GM12801 (cell line): ENCODE measurements around the gene HDHD5.

Source experiments
- CTCF ChIP-seq: IDR thresholded peaks from one replicate; pipeline ENCODE4 v1.5.1; 2011; ENCODE audit warnings: control low read depth; ENCODE audit not compliant: insufficient read length; ENCODE audit errors: extremely low read depth

Gene HDHD5

DNA sequence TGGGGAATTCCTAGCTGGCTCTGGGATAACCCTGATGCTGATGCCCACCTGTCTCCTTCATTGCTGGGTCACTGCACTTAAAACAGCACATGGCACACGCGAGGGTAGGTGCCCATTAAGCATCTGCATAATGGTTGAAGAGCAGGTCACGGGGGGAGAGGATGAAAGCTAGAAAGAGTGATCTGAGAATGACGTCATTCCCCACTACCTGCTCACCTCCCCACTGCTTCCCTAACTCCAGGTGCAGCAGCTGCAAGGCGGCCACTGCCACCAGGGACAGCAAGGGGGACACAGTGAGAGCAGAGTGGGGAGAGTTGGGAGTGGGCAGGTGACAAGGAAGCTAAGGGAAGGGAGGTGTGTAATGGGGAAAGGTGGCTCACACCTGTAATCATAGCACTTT, 33.1 kb upstream of the HDHD5 start:
- TF ChIP-seq CTCF, result no peak

- no peak for TF ChIP-seq CTCF
Measured at GRCh38 chr22:17191163-17191784, 32.2 kb upstream of the HDHD5 start.

DNA sequence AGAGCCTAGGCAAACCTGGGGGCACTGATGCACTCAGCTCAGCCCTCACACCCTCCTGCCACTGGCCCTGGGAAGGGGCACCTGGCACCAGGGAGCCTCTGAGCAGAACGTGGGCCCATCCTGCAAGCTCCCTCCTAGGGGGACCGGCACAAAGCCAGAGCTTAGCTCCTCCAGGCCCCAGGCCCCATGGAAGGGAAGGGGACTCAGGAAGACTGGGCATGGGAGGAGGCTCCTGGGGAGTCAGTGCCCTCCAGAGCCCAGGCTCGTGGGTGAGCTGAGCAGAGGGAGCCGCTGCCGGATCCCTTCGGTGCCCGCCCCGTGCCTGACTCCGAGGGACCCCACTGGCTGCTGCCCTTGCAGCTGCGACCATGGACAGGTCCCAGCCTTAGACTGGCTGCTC, 31.6 kb upstream of the HDHD5 start:
- no peak for TF ChIP-seq CTCF

DNA sequence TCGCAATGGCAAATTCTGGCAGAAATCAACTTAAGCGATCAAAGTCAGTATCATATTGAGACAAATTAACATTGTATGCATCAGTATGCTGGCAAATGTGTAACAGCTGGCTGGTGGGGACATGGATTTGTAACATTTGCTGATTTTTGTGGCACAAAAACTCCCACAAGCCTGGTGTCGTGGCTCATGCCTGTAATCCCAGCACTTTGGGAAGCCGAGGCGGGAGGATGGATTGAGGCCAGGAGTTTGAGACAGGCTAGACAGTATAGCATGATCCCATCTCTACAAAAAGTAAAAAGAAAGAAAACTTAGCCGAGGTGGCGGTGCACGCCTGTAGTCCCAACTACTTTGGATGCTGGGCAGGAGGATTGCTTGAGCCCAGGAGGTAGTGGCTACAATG, 17.6 kb upstream of the HDHD5 start:
- TF ChIP-seq CTCF, result no peak

GRCh38 chr22:17172029-17172833, 13.2 kb upstream of the HDHD5 start:
- TF ChIP-seq CTCF, result no peak

- TF ChIP-seq CTCF, result no peak
Measured at GRCh38 chr22:17171153-17172028, 12.3 kb upstream of the HDHD5 start.

DNA sequence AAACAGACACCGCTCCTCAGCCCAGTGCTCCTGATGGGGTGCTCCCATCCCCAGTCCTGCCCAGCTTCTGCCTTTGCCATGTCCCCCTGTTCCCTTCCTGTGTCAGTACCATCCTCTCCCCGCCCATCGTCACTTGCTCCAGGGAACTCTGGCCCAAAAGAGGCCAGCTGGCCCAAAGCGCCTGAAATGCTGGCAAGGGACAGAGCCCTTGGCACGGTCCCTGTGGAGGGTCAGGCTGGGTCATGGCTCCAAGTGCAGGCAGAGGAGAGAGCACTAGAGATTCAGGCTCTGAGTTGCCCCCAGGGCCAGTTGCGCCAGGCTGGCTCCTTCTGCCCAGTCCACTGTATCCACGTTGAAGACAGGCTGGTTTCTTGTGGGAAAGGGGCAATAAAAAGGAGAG, 8.4 kb upstream of the HDHD5 start:
- TF ChIP-seq CTCF, result no peak
